HG03342 (cell line): ENCODE data around the gene FRMD3.
A peak's percentile ranks its signal among the peaks of the same experiment; 100 is the strongest.

Experiments
- ATAC-seq: cut with Tn5 transposase; IDR thresholded peaks from one replicate; pipeline ENCODE4 v1.9.1; 2021; ENCODE audit warnings: mild to moderate bottlenecking, moderate library complexity; ENCODE audit not compliant: unreplicated experiment

Gene FRMD3

GRCh38 chr9:83245979-83246659 lies 292.1 kb downstream of the FRMD3 start:
- ATAC-seq, result no peak

- no peak for ATAC-seq
Observed at GRCh38 chr9:83242066-83242465, 296.1 kb downstream of the FRMD3 start.

GRCh38 chr9:83240671-83241070 lies 297.5 kb downstream of the FRMD3 start:
- no peak for ATAC-seq

GRCh38 chr9:83239747-83240146 lies 298.5 kb downstream of the FRMD3 start:
- no peak for ATAC-seq

GRCh38 chr9:83238871-83239640 lies 299.1 kb downstream of the FRMD3 start:
- ATAC-seq, result no peak

DNA sequence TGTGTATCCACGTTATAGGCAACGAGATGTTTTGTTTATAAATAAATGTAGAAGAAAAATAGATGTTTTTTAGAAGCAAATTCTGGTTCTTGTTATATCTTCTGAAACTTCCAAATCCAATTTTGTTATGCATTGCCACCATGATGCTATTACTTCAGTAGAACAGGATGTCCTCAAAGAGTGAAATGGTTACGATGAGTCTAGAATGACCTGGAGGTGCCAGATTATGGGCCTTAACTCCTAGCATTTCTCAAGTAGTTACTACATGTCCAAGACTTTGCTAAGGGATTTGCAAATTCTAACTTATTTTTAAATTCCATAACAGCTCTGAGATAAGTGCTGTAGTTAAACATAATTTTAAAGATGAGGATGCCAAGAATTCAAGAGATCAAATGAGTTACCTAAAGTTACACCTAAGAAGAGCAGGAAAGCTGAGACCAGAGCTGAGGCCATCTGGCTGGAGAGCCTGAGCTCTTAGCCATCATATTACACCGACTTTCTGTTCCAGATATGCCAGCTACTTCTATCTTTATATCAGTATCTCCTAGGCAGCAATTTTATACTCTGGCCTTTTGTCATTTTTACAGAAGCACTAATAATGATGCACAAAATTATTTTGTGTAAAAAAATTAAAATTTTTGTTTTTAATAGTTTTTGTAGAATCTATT lies 302.0 kb downstream of the FRMD3 start:
- ATAC-seq, result no peak

DNA sequence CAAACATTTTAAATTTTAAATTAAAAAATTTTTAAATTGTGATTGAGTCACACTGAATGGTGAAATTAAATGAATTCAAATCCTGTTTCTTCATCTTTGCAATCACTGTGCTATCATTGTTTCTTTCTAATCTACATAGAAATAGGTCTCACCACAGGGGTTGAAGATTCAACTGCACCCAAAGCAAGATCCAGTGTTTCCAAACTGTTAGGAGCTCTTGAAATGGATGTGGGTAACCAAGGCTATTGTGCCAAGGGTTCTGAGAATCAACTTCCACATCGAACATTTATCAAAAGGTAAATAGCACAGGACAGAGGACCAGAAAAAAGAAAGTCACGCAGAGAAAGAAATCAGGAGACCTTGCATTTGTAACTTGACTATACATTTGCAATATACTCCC lies 302.7 kb downstream of the FRMD3 start:
- ATAC-seq, result no peak

DNA sequence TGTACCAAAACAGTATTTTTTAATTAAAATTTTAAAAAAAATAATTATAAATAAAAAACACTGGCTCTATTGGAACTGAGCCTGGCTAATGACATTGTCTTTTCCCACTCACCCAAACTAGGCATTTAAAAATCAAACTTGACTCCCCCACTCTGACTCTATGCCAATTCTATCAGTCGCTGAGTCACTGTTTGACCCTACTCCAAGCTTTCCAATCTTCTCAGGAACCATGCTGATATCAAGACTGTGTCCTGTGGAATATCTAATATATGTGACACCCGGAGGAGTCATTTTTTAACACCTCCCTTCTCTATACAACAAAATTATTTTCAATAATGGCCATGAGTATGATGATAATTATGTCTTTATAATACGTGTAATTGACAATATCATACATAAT lies 303.7 kb downstream of the FRMD3 start:
- no peak for ATAC-seq

DNA sequence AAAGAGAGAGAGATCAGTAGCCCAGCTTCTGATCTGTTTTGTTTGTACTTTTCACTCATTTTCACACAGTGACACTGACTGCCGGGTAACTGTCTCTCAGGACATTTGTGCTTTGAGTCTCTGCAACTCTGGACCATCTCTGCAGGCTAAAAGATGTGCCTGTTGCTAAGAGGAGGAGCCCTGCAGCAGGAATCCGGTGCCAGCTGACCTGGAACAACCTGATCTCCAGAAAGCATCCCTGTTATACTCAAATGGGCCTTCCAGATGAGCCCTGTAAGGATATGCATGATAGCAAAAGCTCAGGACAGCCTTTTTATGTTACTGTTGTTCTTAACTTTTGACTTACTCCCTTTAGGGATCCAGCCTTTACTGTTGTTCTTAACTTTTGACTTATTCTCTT lies 304.6 kb downstream of the FRMD3 start:
- no peak for ATAC-seq

DNA sequence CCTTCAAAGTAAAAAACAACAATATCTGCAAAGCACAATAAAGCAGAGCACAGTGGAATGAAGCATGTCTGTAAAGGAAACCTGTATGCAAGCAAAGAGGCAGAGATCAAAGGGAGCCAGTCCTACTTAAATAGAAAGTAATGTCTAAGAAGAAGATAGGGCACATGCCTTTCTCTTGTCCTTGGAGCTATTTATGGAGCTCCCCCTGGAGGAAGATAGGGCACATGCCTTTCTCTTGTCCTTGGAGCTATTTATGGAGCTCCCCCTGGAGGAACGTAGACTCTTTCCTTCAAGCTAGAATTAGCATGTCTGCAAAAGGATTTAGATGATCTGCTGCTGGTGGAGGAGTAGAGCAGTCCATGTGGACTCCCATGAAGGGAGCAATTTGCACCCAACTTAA lies 307.2 kb downstream of the FRMD3 start:
- no peak for ATAC-seq

- ATAC-seq, result peak; percentile 84
Observed at GRCh38 chr9:83220730-83221129, 317.5 kb downstream of the FRMD3 start.

DNA sequence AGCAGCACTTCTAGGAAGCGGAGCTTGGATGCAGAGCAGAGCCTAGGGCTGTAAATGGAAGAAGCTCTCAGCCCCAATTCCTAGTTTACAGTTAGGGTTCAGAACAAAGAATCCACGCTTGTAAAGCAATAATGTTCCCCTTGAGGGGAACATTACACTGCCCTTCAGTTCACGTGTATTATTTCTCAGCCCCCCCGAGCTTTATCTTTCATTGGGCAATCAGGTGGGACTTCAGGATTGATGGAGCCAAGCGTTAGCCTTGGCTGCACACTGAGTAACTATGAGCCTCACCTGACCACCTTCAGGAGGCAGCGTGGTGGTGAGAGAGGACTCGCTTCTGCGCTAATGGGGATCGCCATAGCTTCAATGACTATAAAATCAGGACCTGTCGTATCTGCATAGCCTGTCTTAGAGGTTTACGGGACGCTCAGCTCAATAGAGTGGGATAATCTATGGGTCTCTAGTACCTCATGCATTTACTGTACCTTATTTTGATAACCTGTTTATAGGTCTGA lies 318.2 kb downstream of the FRMD3 start:
- no peak for ATAC-seq

DNA sequence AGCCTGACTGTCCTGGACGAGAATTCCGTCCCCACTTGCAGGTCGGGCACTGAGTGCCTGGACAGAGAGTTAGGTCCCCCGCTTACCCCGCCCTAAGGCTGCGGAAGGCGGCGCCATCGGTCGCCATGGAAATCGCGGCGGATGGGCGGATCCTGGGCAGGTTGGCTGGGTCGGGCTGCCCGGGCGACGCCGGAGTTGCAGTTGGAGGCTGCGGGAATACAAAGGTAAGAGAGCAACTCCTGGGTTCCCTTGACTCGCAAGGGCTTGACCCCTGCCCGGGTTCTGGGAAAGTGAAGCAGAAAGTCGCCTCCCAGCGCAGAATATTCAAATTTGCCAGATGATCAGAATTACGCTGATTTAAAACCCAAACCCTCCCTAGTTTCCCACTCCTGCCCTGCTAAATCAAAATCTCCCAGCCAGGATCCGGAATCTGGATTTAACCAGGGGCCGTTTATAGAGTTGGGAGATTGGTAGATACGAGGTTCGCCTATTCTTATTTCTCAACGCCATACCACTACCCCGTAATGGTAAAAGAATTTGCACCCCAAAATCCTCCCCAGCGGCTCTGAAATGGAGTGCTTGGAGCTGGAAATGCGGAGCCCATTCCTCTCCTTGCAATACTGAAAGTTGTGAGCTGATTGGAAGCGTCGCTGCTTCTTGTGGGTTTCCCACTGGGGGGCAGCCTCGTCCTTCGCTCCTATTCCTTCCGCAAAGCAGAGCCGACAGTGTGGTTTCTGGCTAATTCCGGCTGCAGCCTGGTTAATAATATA lies 318.9 kb downstream of the FRMD3 start:
- ATAC-seq, result peak; percentile 59

GRCh38 chr9:83218411-83219090 lies 319.6 kb downstream of the FRMD3 start:
- no peak for ATAC-seq

- no peak for ATAC-seq
Observed at GRCh38 chr9:83209188-83209731, 328.9 kb downstream of the FRMD3 start.

- ATAC-seq, result no peak
Observed at GRCh38 chr9:83208065-83208850, 329.9 kb downstream of the FRMD3 start.

DNA sequence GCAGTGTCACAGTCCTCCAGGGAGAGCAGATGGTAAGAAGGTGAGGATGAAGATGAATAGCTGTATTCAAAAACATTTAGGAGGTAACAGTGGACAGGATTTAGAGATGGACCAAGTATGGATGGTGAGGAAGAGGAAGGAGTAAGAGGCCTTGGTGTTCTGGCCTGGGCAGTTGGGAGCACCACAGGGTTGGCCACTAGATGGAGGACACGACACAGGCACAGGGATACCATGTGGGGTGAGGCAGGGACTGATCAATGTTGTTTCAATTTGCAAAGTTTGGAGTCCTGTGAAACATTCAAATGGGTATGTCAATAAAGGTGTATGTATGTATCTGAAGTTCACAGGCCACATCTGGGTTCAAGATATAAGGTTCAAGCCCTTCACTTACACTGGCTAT lies 334.2 kb downstream of the FRMD3 start:
- ATAC-seq, result no peak

DNA sequence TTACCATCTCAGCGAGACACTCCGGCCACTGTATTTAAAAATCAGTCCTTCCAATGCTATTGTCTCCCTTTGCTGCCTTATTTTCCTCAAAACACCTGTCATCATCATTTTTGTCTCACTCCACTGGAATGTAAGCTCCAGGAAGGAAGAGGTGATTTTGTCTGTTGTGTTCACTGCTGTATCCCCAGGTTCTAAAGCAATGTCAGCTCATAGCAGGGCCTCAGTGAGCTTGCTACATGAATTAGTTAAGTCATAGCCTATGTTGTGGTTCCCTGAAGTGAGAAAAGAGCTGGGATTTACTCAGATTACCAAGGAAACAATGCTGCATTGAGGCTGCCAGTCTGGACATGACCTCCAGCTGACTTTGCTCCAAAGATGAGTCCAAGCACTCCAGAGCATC lies 337.7 kb downstream of the FRMD3 start:
- no peak for ATAC-seq

GRCh38 chr9:83199832-83200231 lies 338.4 kb downstream of the FRMD3 start:
- ATAC-seq, result no peak
